GM06990 (cell line): ENCODE results near the gene ZNF24.

Experiments used
- DNase-seq: peaks from one replicate; pipeline ENCODE4 v3.0.0-alpha.2; 2011; ENCODE audit not compliant: insufficient read length; ENCODE audit errors: extremely low read depth
- H3K27me3 ChIP-seq: replicated peaks from 2 replicates; pipeline ENCODE4 v1.6.0; 2011; ENCODE audit warnings: low read length; ENCODE audit not compliant: control insufficient read depth, insufficient read depth
- H3K36me3 ChIP-seq: 2 replicates; pipeline ENCODE4 v1.5.1; 2011; ENCODE audit warnings: low read length; ENCODE audit not compliant: control insufficient read depth, insufficient read depth
- H3K4me3 ChIP-seq: replicated peaks from 2 replicates; pipeline ENCODE4 v1.5.1; 2011; ENCODE audit warnings: low read depth, mild to moderate bottlenecking, control low read depth, low read length
- TF ChIP-seq, protein P1 (sequence below): IDR thresholded peaks from 2 replicates; pipeline ENCODE4 v1.5.1; 2011; ENCODE audit warnings: low read length, control low read depth, mild to moderate bottlenecking, inconsistent platforms; ENCODE audit not compliant: insufficient read depth, poor library complexity, severe bottlenecking

Gene ZNF24

DNA sequence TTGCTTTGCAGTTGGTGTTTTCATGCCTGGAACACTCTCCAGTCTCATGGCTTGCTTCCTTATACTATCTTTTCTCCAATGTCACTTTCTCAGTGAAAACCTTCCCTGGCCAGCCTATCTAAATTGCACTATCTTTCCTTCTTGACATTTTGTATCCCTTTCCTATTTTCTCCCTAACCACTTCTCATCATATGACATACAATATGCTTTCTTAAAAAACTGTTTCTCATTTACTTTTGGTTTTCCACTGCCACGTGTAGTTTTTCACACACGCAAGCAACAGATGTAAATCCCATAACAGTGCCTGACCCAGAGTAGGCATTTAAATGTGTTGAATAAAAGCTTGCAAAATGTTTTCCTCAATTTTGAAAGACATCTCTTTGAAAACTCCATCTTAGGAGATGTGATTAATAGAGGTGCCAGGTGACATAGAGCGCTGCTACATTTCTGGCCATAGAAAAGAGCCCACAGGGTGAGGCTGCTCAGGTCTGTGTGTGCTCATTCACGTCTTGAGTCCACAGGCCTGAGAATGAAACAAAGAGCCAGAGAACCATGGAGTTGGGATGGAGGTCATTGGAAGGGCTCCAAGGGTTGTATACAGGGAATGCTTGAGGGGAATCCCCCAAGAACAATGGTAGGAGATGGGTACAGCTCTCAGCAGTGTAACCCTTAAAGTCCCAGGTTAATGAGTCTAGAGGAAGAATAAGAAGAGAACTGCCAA, 12.7 kb downstream of the ZNF24 start:
- TF ChIP-seq, protein P1, sequence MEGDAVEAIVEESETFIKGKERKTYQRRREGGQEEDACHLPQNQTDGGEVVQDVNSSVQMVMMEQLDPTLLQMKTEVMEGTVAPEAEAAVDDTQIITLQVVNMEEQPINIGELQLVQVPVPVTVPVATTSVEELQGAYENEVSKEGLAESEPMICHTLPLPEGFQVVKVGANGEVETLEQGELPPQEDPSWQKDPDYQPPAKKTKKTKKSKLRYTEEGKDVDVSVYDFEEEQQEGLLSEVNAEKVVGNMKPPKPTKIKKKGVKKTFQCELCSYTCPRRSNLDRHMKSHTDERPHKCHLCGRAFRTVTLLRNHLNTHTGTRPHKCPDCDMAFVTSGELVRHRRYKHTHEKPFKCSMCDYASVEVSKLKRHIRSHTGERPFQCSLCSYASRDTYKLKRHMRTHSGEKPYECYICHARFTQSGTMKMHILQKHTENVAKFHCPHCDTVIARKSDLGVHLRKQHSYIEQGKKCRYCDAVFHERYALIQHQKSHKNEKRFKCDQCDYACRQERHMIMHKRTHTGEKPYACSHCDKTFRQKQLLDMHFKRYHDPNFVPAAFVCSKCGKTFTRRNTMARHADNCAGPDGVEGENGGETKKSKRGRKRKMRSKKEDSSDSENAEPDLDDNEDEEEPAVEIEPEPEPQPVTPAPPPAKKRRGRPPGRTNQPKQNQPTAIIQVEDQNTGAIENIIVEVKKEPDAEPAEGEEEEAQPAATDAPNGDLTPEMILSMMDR, result no peak
- Histone ChIP-seq H3K27me3 (no peaks in the 10 kb centered on the region), H3K36me3 (peaks cover 7% of the 10 kb centered on the region), H3K4me3 (no peak overlapping the region)
- no peak for DNase-seq

- no peaks in the 10 kb centered on the region for H3K27me3 ChIP-seq
- H3K36me3 ChIP-seq, result no peaks in the 10 kb centered on the region; the same call in 1 of the 2 replicates
- no peak overlapping the region for H3K4me3 ChIP-seq
- TF ChIP-seq, protein P1, result no peak
- no peak for DNase-seq
Observed at GRCh38 chr18:35328868-35329267, 15.4 kb downstream of the ZNF24 start.

DNA sequence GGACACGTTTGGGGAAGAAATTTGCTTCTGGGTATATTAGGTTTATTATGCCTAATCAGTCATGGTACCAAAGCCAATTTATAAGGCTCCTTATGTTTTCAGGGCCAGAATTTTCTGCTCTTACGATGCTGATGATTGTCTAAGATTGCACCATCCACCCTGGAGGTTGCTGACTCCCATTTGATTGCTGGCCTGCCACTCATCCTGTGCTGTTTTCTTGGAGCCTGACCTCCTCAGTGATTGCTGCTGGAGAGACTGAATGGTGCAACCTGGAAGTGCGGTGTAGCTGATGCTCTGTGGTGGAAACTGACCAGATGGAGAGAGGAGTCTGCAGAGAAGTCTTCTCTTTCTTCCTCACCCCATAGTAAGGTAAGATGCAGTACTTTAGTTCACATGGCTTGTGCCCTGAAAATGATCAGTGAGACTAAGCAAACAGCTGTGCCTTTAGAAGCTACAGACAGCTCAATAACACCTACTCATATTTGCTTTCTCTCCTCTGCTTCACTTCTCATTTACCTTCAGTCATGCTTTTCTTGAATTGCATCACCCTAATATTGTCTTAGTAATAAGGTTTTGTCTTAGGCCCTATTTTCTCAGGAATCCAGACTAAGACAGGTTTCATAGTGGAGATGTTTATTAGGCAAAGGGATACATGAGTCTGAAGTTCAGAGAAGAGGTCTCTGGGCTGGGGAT, 17.4 kb downstream of the ZNF24 start:
- DNase-seq, result no peak
- TF ChIP-seq, protein P1, result no peak
- Histone ChIP-seq H3K4me3 (no peak overlapping the region), H3K27me3 (no peaks in the 10 kb centered on the region), H3K36me3 (no peaks in the 10 kb centered on the region)

- TF ChIP-seq, protein P1, result no peak
- H3K36me3 ChIP-seq, result no peaks in the 10 kb centered on the region
- no peaks in the 10 kb centered on the region for H3K27me3 ChIP-seq
- H3K4me3 ChIP-seq, result no peak overlapping the region
- DNase-seq, result no peak
Observed at GRCh38 chr18:35324926-35325655, 19.1 kb downstream of the ZNF24 start.

DNA sequence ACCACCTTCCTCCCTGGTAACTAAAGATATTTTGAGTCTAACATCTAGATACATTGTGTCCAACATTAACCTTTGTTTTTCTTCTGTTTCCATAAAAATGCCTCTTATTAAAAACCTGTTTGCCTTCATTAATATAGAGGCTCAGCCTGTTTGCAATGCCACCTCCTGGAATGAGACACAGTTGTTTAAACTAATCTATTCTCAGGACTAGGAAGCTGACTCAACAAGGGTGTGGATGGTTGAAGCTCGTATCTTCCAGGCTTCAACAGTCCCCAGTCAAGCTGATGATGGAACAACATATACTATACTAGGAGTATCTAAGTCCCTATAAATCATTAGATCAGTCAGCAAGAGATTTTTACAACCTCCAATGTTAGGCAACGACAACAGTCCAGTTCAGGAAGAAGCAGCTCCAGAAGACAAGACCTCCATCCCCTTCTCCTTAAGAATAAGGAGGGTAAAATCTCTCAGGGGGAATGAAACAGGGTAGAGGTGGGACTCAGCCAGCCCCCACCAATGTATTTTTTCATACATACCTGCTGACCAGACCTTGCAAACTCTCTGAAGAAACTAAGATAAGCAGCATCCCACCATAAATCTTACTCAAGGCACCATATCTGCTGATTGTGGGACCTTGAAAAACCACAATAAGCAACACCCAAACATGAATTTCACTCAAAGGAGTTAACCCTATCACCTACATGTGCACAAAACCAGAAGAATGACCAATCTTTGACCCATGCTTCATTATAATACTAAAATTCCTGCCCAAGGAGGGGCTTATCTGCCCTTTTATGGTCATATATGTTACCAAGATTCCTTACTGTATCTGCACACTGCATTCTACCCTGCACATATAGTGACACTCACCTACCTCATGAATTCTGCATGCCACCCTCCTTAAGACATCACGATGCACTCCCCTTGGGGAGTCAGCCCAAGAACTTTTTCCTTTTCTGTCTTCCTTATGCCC, 21.4 kb downstream of the ZNF24 start:
- Histone ChIP-seq H3K36me3 (no peaks in the 10 kb centered on the region), H3K4me3 (no peak overlapping the region), H3K27me3 (no peaks in the 10 kb centered on the region)
- no peak for DNase-seq
- TF ChIP-seq, protein P1, result no peak
